GM19035 (cell line): ENCODE results near the gene ZNF248.
"Not testable (repeated sequence)": the region's sequence is repeated elsewhere in the genome, so short reads cannot be mapped to it uniquely, and the experiment has no call there.

Experiments
- ATAC-seq: cut with Tn5 transposase; IDR thresholded peaks from one replicate; pipeline ENCODE4 v1.9.1; 2021; ENCODE audit not compliant: unreplicated experiment

The ZNF248 gene

DNA sequence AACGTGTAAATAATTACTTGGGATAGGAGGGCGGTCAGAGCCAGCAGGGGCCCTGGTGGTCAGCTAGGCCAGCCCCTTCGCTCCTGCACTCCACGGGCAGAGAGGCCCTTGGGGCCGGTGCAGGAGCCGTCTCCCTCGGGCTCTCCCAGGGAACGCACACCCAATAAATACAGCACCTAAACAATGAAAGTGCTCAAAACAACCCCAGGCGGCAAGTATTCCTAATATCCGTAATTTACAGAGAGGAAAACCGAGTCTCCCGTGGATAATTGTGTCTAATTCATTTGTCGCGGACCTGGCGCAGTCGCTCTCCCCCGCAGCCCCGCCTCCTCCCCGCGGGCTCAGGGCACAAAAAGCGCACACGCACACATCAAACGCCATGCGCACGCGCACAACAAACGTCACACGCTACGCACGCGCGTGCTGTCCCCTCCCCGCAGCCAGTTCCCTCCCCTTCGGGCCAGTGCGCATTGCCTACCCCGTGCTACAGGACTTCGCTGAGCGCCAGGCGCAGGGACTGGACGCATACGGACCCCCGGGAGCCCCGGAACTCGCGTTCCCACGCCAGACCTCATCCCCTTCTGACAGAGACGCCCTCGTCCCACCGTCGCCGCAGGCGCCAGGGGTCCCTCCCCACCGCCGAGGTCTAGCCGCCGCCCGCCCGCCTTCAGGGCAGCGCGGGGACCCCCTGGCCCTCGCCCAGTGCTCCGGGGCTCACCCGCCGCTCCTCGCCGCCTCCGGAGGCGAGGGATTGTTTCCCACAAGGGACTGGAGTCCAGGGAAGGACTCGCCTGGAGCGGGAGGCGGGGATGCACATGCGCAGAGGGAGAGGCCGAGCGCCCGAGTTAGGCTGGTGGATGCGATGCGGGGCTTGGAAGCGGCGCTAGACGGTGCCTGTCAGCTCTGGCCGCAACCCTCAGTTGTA lies at the start of gene ZNF248:
ZNF248 (minus strand) TSS at position 324 of the 925 bp plus-strand sequence. CDS start 1,300 bp downstream, outside the sequence.
- ATAC-seq = peak; percentile 93

DNA sequence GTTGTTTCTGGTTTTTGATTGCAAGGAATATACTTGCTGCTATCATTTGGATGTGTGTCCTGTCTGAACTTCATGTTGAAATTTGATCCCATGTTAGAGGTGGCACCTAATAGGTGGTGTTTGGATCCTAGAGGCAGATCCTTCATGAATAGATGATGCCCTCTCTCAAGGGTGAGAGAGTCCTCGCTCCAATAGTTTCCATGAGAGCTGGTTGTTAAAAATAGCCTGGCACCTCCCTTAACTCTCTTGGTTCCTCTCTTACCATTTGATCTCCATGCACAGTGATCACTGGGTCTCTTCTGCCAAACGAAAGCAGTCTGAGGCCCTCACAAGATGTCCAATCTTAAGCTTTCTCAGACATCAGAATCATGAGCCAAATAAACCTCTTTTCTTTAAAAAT lies 49.0 kb upstream of the ZNF248 start:
- ATAC-seq = no peak

DNA sequence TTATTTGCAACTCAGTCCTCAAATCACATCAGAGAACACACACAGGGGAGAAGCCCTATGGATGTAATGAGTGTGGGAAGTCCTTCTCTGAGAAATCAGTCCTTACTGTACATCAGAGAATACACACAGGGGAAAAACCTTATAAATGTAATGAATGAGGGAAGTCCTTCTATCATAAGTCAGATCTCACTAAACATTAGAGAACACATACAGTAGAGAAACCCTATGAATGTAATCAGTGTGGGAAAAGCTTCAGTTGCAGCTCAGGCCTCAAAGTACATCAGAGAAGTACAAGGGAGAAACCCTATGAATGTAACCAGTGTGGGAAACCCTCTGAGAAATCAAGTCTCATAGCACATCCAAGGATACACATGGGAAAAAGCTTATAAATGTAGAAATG lies 39.0 kb upstream of the ZNF248 start:
- no peak for ATAC-seq

DNA sequence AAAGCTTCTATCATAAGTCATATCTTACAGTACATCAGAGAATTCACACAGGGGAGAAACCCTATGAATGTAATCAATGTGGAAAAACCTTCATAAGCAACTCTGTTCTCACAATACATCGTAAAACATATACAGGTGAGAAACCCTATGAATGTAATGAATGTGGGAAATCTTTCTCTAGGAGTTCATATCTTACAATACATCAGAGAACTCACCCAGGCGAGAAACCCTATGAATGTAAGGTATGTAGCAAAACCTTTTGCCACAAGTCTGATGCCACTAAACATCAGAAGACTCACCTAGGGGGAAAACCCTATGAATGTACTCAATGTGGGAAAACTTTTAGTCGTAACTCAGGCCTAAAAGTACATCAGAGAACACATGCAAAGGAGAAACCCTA lies 38.3 kb upstream of the ZNF248 start:
- ATAC-seq = no peak

DNA sequence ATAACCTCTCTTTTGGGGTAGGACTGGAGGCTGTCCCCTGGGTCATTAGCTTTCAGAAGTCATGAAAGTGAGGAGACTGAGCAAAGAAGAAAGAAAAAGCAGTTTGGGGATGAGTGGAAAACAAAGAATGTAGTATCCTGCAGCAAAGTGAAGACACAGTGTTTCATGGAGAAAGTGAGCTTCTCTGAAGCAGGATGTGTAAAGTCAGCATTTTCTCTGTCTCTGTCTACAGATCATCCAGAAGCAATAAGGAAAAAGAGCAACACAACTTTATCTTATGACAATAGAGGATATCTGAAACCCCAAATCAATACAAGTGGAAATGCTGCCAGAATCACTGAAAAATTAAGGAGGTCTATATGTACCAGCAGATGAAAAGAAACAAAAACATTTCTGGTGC lies 28.4 kb upstream of the ZNF248 start:
- ATAC-seq = no peak

DNA sequence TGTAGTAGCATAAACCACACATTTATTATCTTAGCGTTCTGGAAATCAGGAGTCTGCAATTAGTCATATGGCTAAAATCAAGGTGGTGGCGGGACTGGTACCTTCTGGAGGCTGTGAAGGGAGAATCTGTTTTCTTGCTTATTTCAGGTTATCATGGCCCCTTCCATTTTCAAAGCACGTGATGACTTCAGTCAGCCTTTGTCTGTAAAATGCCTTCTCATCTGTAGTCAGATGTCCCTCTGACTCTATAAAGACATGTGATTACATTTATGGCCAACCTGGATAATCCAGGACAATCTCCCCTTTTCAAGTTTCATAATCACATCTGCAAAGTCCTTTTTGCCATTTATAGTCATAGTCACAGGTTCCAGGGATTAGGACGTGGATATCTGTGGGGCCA lies 15.5 kb upstream of the ZNF248 start:
- ATAC-seq = no peak

DNA sequence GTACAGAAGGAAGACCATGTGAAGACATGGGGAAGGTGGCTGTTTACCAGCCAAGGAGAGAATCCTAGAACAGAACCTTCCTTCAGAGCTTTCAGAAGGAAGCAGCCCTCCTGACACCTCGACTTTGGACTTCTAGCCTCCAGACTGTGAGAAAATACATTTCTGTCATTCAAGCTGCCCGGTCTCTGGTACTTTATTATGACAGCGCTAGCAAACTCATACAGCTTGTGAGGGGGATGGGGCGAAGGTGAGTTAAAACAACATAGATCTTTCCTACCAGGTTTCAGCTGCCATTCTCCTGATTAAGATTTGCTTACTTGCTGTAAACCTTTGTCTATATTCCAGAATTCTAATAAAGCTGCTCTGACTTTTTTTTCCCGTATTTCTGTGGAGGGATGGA lies 14.9 kb upstream of the ZNF248 start:
- no peak for ATAC-seq

DNA sequence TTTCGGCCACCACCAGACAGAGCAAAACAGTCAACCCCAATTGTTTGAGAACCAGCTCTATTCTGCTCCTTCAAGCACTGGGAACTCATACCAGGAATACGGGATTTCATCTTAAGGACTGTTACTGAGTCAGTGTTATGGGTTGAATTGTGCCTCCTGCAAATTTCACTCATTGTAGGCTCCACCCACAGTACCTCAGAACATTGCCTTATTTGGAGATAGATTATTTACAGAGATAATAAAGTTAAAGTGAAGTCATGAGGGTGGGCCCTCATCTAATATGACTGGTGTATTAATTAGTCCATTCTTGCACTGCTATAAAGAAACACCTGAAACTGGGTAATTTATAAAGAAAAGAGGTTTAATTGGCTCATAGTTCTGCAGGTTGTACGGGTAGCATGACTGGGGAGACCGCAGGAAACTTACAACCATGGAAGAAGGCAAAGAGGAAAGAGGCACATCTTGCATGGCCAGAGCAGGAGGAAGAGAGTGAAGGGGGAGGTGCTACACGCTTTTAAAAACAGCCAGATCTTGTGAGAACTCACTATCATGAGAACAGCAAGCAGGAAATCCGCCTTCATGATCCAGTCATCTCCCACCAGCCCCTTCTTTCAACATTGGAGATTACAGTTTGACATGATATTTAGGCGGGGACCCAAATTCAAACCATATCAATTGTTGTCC lies 14.3 kb upstream of the ZNF248 start:
- ATAC-seq = no peak

DNA sequence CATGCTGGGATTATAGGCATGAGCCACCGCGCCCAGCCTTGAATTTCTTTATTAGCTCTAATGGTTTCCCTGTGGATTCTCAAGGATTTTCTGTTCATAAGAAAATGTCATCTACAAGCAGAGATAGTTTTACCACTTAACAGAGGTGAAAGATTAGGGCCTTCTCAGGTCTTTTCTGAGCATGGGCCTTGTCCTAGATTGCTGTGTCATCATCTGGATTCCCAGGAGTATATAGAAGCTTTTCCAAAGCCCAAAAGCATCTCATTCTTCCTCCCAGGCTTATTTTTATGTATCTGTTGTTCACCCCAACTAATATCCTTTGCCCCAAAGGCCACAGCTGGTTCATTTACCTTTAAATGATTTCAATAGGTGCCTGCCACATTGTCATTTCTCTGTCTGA lies 13.7 kb upstream of the ZNF248 start:
- no peak for ATAC-seq

DNA sequence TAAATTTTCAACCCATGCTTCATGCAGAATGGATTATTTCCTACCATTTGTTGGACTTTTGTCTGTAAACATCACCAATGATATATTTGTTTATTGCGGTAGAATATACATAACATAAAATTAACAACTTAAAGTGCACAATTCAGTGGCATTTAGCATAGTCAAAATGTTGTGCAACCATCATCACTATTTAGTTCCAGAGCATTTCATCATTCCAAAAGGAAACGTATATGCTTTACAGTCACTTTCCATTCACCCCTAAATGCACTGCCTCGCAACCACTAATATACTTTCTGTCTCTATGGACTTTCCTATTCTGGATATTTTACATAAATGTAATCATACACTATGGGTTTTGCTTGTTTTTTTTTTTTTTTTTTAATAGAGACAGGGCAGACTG lies 11.4 kb upstream of the ZNF248 start:
- ATAC-seq = no peak

DNA sequence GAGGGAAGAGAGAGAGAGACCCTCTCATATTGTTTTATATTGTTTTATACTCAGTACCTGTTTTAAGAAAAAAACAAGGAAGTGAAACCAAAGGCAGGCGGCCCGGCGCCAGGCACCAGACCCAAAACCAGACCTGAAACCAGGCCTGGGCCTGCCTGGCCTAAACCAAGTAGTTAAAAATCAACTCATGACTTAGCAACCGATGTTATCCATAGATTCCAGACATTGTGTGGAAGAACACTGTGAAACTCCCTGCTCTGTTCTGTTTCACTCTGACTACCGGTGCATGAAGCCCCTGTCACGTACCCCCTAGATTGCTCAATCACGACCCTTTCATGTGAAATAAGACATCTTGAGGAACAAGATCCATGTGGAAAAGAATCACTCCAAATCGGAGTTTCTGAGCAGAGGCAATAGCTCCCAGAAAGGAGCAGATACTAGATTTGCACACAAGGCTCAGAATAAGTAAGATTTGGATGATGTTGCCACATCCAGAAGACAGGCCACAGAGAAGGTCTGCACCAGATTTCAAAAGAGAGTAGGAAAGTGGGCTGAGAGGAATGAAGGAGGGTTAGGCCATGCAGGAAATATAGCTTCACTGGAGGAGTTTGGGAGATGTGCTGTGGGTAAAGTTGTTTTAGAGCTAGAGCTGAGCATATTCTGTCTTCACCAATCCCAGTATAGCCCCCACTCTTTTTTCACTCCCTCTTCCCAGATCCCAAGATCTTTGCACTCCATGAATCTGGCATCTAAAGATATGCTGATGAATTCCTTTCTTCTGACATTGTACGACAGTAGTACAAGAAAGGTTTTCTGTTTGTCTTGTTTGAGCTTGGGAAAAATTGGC lies 8.8 kb upstream of the ZNF248 start:
- ATAC-seq = no peak

DNA sequence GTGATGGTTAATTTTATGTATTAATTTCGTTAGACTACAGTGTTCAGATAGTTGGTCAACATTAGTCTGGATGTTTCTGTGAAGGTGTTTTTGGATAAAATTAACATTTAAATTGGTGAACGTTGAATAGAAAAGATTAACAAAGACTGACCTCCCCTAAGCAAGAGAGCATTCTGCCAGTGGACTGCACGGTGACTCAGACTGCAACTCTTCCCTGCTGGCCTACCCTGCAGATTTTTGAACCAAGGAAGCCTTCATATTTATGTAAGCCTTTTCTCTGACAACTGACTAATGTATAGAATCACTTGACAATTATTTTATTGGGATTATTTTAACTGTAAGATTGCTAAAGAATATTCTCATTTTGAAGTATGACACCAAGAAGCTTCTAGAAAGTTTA lies 7.9 kb upstream of the ZNF248 start:
- ATAC-seq = no peak

DNA sequence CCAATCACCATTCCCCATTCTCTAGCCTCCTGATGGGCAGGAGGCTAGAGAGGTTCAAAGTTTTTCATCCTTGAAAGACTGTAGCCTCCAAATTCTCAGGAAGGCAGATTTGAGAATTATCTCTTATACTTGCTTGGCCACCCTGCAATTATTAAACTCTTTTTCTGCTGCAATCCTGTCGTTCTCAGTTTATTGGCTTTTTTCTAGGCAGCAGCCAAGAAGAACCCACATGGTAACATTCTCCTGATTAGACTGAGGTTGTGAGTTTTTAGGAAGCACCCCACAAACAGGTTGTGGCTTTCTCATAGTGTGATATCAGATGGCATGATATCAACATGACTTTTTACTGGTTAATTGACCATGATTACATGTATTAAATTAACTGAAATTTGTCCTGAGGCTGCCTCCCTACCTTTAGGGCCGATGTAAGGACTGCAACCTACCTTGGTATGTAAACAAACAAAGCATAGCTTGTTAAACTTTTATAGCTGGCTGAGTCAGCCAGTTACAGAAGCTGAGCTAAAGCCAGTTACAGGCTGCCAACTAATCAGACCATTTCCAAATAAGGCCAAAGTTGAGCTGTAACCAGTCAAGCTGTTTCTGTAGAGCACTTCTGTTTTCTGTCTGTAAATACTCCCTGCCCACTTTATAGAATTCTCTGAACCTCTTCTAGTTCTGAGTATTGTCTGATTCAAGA lies 3.2 kb upstream of the ZNF248 start:
- ATAC-seq = no peak

DNA sequence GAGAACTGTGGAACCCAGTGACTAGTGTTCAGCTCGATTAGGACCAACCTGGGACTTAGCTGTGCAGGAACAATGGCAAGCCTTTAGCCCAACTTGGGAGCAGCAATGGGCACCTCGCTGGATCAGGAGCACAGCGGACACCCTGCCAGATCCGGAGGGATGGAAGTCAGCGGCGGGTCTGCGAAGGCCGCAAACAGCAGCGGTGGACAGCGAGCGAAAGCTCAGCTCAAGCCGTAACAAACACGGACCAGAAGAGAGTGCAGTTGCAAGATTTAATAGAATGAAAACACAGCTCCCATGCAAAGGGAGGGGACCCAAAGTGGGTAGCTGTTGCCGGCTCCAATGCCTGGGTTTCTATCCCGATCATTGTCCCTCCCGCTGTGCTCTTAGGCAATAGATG lies 1.9 kb upstream of the ZNF248 start:
- not testable (repeated sequence) for ATAC-seq

DNA sequence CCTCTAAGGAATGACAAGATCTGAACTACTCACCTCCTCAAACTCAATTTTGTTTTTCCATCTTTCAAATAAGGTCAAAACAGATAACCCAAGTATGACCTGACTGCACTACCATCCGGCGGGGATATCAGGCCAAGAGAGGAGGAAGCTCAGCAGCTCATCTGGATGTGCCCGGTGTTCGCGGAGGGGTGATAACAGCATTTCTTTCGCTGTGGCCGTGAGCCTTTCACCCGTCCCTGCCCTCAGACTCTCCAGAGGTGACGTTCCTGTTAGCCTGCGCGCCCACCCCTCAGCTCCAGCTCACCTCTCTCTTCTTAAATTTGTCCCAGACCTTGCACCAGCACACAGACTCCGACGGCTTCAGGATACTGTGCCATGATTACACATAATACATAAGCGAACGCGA lies 526 bp downstream of the ZNF248 start:
- ATAC-seq = peak; percentile 19

DNA sequence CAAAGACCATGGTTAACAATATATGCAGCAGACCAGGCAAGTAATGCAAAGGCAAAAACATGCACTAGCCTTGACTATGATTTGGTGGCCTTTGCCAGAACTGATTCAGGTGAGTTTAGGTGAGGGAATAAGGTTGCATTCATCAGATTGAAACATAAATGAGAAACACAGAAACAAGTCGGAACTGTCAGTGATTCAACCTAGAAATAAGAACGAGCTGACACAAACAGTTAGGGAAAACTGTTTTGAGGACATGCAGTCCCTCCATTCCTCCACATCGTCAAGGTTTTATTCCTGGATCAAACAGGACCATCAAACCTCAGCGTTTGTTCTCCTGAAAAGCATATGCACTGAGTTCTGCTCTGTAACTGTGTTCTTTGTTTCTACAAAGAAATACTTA lies 1.8 kb downstream of the ZNF248 start:
- no peak for ATAC-seq

DNA sequence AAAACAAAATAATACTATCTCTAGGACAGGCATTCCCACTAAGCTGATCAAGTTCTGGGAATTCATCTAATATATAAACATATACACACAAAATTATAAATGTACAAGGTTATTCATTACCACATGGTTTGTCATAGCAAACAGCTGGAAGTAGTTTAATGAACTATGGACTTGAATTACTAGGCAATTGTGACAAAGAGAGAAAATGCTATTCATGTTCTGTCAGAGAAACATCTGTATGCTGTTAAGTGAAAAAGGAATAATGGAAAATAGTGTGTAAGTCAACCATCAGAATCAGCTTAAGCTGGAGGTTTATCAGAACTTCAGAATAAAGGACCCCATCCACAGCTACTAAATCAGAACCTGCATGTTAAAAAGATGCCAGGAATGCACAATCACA lies 2.8 kb downstream of the ZNF248 start:
- ATAC-seq = no peak

DNA sequence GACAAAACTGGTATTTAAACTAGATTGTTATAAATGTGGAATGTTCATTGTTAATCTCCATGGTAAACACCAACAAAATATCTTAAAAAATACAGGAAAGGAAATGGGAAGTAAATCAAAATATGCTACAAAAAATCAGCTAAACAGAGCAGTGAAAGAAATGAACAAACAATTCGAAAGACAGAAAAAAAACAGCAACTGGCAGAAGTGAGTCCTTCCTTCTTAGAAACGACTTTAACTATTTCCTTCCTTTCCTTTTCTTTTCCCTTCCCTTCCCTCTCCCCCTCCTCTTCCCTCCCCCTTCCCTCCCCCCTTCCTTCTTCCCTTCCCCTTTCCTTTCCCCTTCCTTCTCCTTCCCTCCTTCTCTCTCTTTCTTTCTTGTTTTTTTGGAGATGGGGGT lies 12.8 kb downstream of the ZNF248 start:
- ATAC-seq = no peak

DNA sequence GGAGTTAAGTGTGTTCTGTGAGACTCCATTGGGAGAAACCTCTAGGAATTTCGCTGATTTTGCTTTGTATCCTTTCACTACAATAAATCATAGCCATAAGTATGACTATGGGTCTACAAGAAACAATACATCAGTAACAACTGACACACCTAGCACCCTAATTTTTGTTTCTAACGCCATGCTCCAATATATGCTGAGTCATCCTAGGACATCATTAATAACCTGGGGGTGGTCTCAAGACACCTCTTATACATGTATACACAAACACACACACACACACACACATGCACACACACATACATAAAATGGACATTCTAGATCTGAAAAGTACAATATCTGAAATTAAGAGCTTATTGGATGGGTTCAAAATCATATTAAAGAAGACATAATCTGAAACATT lies 18.2 kb downstream of the ZNF248 start:
- ATAC-seq = no peak

DNA sequence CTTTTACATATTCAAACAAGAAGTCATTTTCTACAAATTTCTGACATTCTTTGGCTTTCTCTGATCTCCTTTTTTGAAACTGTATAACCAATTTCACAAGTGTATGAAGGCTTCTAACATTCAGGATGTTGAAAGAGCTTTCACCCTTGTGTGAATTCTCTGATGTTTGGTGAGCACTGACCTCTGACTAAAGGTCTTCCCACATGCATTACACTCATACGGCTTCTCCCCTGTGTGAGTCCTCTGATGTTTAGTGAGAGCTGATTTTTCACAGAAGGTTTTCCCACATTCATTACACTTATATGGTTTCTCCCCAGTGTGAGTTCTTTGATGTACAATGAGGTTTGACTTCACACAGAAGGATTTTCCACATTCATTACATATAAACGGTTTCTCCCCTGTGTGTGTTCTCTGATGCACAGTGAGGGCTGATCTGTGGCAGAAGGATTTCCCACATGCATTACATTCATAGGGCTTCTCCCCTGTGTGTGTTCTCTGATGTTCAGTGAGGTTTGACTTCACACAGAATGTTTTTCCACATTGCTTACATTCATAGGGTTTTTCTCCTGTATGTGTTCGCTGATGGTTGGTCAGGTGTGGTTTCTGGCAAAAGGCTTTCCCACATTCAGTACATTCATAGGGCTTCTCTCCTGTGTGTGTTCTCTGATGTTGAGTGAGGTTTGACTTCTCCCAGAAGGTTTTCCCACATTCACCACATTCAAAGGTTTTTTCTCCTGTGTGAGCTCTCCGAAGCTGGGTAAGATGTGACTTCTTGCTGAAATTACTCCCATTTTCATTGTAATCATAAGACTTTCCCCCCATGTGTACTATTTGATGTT lies 25.7 kb downstream of the ZNF248 start:
- no peak for ATAC-seq
